Measurements from ENCODE around the gene RBM47.
A peak's percentile ranks its signal among the peaks of the same experiment; 100 is the strongest.
"Not testable (repeated sequence)": the region's sequence is repeated elsewhere in the genome, so short reads cannot be mapped to it uniquely, and the experiment has no call there.

The RBM47 gene

GRCh38 chr4:40629401-40630334 lies at the start of gene RBM47:
TSS of gene RBM47 (minus strand) at chr4:40629864. CDS start at chr4:40438893, 190,971 bp downstream.
- DNase-seq (ENCODE audit: low read depth) = peak; percentile 51

GRCh38 chr4:40678421-40678820 lies 48.8 kb upstream of the RBM47 start:
- DNase-seq (ENCODE audit: low read depth) = no peak

GRCh38 chr4:40675166-40675565 lies 45.5 kb upstream of the RBM47 start:
- DNase-seq (ENCODE audit: low read depth) = no peak

GRCh38 chr4:40672528-40673522 lies 43.2 kb upstream of the RBM47 start:
- DNase-seq (ENCODE audit: low read depth) = peak; percentile 100

GRCh38 chr4:40669504-40669903 lies 39.8 kb upstream of the RBM47 start:
- no peak for DNase-seq (ENCODE audit: low read depth)

- DNase-seq (ENCODE audit: low read depth) = no peak
These were observed 36.2 kb upstream of the RBM47 start for GRCh38 chr4:40665842-40666241.

- DNase-seq (ENCODE audit: low read depth) = peak; percentile 85
These were observed 33.4 kb upstream of the RBM47 start for GRCh38 chr4:40662962-40663604.

GRCh38 chr4:40661803-40662202 lies 32.1 kb upstream of the RBM47 start:
- DNase-seq (ENCODE audit: low read depth) = no peak

GRCh38 chr4:40656201-40656863 lies 26.7 kb upstream of the RBM47 start:
- no peak for DNase-seq (ENCODE audit: low read depth)

GRCh38 chr4:40651280-40651679 lies 21.6 kb upstream of the RBM47 start:
- no peak for DNase-seq (ENCODE audit: low read depth)

GRCh38 chr4:40649321-40649720 lies 19.7 kb upstream of the RBM47 start:
- DNase-seq (ENCODE audit: low read depth) = no peak

- DNase-seq (ENCODE audit: low read depth) = no peak
These were observed 19.1 kb upstream of the RBM47 start for GRCh38 chr4:40648742-40649281.

GRCh38 chr4:40648131-40648530 lies 18.5 kb upstream of the RBM47 start:
- DNase-seq (ENCODE audit: low read depth) = no peak

- DNase-seq (ENCODE audit: low read depth) = no peak
These were observed 15.9 kb upstream of the RBM47 start for GRCh38 chr4:40645586-40645985.

- no peak for DNase-seq (ENCODE audit: low read depth)
These were observed 2.4 kb upstream of the RBM47 start for GRCh38 chr4:40632080-40632479.

GRCh38 chr4:40630335-40631021 lies 814 bp upstream of the RBM47 start:
- DNase-seq (ENCODE audit: low read depth) = no peak

- DNase-seq (ENCODE audit: low read depth) = no peak
These were observed 776 bp downstream of the RBM47 start for GRCh38 chr4:40628888-40629287.

- not testable (repeated sequence) for DNase-seq (ENCODE audit: low read depth)
These were observed 1.3 kb downstream of the RBM47 start for GRCh38 chr4:40628407-40628806.

GRCh38 chr4:40627540-40627939 lies 2.1 kb downstream of the RBM47 start:
- no peak for DNase-seq (ENCODE audit: low read depth)

GRCh38 chr4:40626183-40626990 lies 3.3 kb downstream of the RBM47 start:
- peak; percentile 50 for DNase-seq (ENCODE audit: low read depth)
